GM12865 (cell line): Measurements from ENCODE around the gene NFKB1.
"Not testable (repeated sequence)": the region's sequence is repeated elsewhere in the genome, so short reads cannot be mapped to it uniquely, and the experiment has no call there.

Source experiments
- DNase-seq: peaks from one replicate; pipeline ENCODE4 v3.0.0; 2010; ENCODE audit warnings: low read depth
- H3K4me3 ChIP-seq: 2 replicates; pipeline ENCODE4 v1.5.1; 2011; ENCODE audit warnings: mild to moderate bottlenecking, low read depth, low read length, control low read depth
- CTCF ChIP-seq: IDR thresholded peaks from 2 replicates; pipeline ENCODE4 v1.5.1; 2011; ENCODE audit warnings: low read length, control low read depth, low read depth, inconsistent platforms; ENCODE audit not compliant: insufficient read depth; ENCODE audit errors: missing control alignments

Gene NFKB1

DNA sequence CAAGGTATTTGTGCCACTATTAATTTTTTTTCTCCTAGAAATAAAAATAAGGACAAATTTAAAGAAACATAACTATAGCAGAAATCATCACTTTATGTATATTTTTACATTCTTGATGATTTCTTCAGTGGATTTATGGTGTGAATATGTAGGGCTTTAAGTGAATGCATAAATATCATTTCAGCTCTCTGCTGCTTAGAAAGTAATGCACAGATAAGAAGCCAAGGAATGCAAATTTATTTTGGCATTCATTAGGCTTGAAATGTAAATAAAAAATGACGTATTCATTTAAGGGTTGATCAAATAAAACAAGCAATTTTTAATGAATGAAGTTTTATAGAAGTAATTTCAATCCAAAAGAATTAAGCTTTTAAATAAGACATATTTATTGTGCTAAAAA lies 66.3 kb downstream of the NFKB1 start:
- TF ChIP-seq CTCF: no peak
- DNase-seq: no peak
- no peak overlapping the region for H3K4me3 ChIP-seq

- no peak overlapping the region for H3K4me3 ChIP-seq
- no peak for TF ChIP-seq CTCF
- DNase-seq: no peak
These were observed 68.0 kb downstream of the NFKB1 start for GRCh38 chr4:102569200-102569599.

GRCh38 chr4:102570211-102570610 lies 69.1 kb downstream of the NFKB1 start:
- not testable (repeated sequence) for DNase-seq

GRCh38 chr4:102572452-102572851 lies 71.3 kb downstream of the NFKB1 start:
- no peak overlapping the region for H3K4me3 ChIP-seq
- no peak for DNase-seq
- TF ChIP-seq CTCF: no peak

More at GRCh38 chr4:102570211-102570610, 69.1 kb downstream of the NFKB1 start:
- H3K4me3 ChIP-seq: not testable (repeated sequence)

DNA sequence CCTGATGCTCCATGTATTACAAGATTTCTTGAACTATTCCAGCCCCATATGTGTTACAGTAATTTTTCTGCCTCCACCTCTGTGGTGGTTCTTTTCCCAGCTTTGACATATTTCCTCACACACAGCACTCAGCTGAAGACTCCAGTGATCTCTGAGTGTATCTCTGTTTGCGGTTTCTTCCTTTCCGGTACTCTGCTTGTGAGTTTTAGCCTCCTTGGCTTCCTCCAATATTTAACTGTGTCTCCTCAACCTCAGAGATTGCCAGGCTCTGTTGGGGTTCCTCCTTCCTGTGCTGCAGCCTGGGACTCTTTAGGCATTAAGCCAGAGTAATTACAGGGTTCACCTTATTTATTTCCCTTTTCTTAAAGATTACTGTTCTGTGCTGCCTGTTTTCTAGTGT lies 73.2 kb downstream of the NFKB1 start:
- H3K4me3 ChIP-seq: no peak overlapping the region
- TF ChIP-seq CTCF: no peak
- DNase-seq: no peak

DNA sequence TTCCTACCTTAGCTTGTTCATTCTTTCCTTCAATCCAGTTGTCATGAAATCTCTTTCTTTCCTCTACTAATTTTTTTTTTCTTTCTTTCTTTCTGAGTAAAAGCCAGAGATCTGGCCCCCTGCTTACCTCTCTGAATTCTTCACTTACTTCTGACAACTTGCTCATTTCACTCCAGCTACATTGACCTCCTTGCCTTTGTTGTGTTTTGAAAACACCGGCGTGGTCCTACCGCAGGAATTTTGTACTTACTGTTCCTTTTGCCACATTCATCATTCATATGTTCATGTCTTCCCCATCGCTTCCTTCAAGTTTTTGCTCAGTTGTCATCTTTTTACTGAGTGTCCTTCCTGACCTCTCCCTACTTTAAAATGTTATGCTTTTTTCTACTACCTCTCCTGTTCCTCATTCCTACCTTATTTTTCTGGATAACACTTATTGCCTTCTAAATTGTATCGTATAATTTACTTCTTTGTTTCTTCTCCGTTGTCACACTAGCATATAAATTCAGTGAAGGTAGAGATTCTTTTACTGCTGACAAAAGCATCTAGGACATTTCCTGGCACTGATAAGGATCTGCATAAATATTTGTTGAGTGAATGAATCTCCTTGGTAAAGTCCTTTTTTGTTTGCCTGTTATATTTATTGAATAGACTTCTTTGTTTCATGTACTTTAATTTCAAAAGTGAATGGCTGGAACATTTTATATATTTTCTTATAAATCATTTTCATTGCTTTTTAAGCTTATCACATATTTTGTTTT lies 74.4 kb downstream of the NFKB1 start:
- no peak for TF ChIP-seq CTCF
- no peak for DNase-seq

DNA sequence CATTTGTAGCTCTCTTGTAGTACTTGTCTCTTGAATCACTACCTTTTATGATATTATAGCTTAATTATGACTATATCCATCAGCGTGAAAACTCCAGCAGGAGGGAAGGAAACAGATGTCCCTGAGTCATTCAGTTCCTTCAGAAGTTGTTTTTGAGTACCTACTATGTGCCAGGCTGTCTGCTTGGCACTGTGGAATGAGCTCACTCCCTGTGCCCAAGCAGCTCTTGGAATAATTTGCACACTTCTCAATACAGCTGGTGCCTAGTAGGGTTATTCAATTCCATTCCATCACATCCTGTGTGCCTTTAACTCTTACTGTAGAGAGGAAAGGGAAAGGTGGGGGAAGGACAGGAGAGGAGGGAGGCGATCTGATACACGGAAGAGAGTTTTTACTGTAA lies 77.1 kb downstream of the NFKB1 start:
- no peak for TF ChIP-seq CTCF
- DNase-seq: no peak

More for the DNA sequence above, 74.4 kb downstream of the NFKB1 start:
- H3K4me3 ChIP-seq: no peak overlapping the region

More for the DNA sequence above, 77.1 kb downstream of the NFKB1 start:
- no peak overlapping the region for H3K4me3 ChIP-seq
